Peyer's patch (tissue), 4 donors: Measurements from ENCODE around the gene DMTF1.

ENCODE experiments used
- CTCF ChIP-seq, 6 experiments: fragments of 450-650 bp in 4 of 6; fragments of 200-600 bp in 2 of 6; sonication (generic) in 1 of 6; IDR thresholded peaks; one replicate each; pipeline ENCODE4 v1.5.1; 2017 to 2019; ENCODE audit warnings: antibody characterized with exemption in 6 of 6, mild to moderate bottlenecking in 3 of 6, moderate library complexity in 1 of 6
- POLR2A ChIP-seq, 2 donors: fragments of 450-650 bp; IDR thresholded peaks; one replicate each; pipeline ENCODE4 v1.5.1; 2017; ENCODE audit warnings: antibody characterized with exemption in 2 of 2, mild to moderate bottlenecking in 2 of 2, moderate library complexity in 2 of 2

- TF ChIP-seq CTCF (IDR thresholded peaks at IDR 0.05) (no peak), POLR2A (IDR thresholded peaks at IDR 0.05) (no peak)
These were observed 71.4 kb downstream of the DMTF1 start for GRCh38 chr7:87223666-87224065.
